ENCODE data around the gene PLA2G5.

- TF ChIP-seq, protein P1, sequence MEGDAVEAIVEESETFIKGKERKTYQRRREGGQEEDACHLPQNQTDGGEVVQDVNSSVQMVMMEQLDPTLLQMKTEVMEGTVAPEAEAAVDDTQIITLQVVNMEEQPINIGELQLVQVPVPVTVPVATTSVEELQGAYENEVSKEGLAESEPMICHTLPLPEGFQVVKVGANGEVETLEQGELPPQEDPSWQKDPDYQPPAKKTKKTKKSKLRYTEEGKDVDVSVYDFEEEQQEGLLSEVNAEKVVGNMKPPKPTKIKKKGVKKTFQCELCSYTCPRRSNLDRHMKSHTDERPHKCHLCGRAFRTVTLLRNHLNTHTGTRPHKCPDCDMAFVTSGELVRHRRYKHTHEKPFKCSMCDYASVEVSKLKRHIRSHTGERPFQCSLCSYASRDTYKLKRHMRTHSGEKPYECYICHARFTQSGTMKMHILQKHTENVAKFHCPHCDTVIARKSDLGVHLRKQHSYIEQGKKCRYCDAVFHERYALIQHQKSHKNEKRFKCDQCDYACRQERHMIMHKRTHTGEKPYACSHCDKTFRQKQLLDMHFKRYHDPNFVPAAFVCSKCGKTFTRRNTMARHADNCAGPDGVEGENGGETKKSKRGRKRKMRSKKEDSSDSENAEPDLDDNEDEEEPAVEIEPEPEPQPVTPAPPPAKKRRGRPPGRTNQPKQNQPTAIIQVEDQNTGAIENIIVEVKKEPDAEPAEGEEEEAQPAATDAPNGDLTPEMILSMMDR (IDR thresholded peaks at IDR 0.05) = no peak
- no peak for TF ChIP-seq POLR2A (IDR thresholded peaks at IDR 0.05)
Observed at GRCh38 chr1:20124456-20125057, 54.6 kb downstream of the PLA2G5 start.
